Osteocyte (in vitro differentiated cells): Measurements from ENCODE around the gene FAM83C. TPM values are rescaled to one million over a fixed set of nuclear protein-coding genes. Genes with fewer than 3 reads are reported as not detected.

Source experiments
- DNase-seq: peaks from one replicate; pipeline ENCODE4 v3.0.0; 2021; ENCODE audit warnings: mixed read lengths; ENCODE audit not compliant: unreplicated experiment; ENCODE audit errors: extremely low spot score
- H3K27ac Mint-ChIP-seq: one replicate; pipeline ENCODE4 v1.8.0; 2021; ENCODE audit warnings: mild to moderate bottlenecking, mixed read lengths; ENCODE audit not compliant: unreplicated experiment
- H3K27me3 Mint-ChIP-seq: one replicate; pipeline ENCODE4 v1.8.0; 2021; ENCODE audit warnings: mixed read lengths; ENCODE audit not compliant: unreplicated experiment
- H3K36me3 Mint-ChIP-seq: one replicate; pipeline ENCODE4 v1.8.0; 2021; ENCODE audit warnings: mixed read lengths; ENCODE audit not compliant: unreplicated experiment
- H3K4me1 Mint-ChIP-seq: one replicate; pipeline ENCODE4 v1.8.0; 2021; ENCODE audit warnings: mixed read lengths; ENCODE audit not compliant: unreplicated experiment
- H3K4me3 Mint-ChIP-seq: one replicate; pipeline ENCODE4 v1.8.0; 2021; ENCODE audit warnings: mild to moderate bottlenecking, moderate library complexity, mixed read lengths; ENCODE audit not compliant: unreplicated experiment
- H3K9me3 Mint-ChIP-seq: one replicate; pipeline ENCODE4 v1.8.0; 2021; ENCODE audit warnings: mixed read lengths; ENCODE audit not compliant: unreplicated experiment
- CTCF ChIP-seq: fragments of 200-600 bp; sonication (generic); IDR thresholded peaks from 2 replicates; pipeline ENCODE4 v1.5.0; 2021; ENCODE audit warnings: antibody characterized with exemption, mild to moderate bottlenecking, moderate library complexity
- total RNA-seq: library from RNA; stranded (reverse); gene quantifications from 2 replicates; pipeline ENCODE4 v1.2.1, GENCODE V29; 2021

Gene FAM83C
- total RNA-seq, 1 donor from 2014 or later = not detected

- H3K27ac Mint-ChIP-seq = no peak overlapping the region
- H3K36me3 Mint-ChIP-seq = no peaks in the 10 kb centered on the region
- H3K4me1 Mint-ChIP-seq = no peaks in the 10 kb centered on the region
- no peaks in the 10 kb centered on the region for H3K9me3 Mint-ChIP-seq
- no peak for DNase-seq
- no peaks in the 10 kb centered on the region for H3K27me3 Mint-ChIP-seq
- TF ChIP-seq CTCF = no peak
- no peak overlapping the region for H3K4me3 Mint-ChIP-seq
Measured at GRCh38 chr20:35294293-35294685, 2.1 kb upstream of the FAM83C start.

GRCh38 chr20:35293303-35294292 lies 1.4 kb upstream of the FAM83C start:
- H3K36me3 Mint-ChIP-seq = no peaks in the 10 kb centered on the region
- H3K4me1 Mint-ChIP-seq = no peaks in the 10 kb centered on the region
- DNase-seq = no peak
- no peak for TF ChIP-seq CTCF
- H3K27ac Mint-ChIP-seq = no peak overlapping the region
- H3K9me3 Mint-ChIP-seq = no peaks in the 10 kb centered on the region
- no peaks in the 10 kb centered on the region for H3K27me3 Mint-ChIP-seq
- H3K4me3 Mint-ChIP-seq = no peak overlapping the region

GRCh38 chr20:35292504-35293285 lies 470 bp upstream of the FAM83C start:
- Mint-ChIP-seq H3K4me3 (no peak overlapping the region), H3K9me3 (no peaks in the 10 kb centered on the region), H3K27me3 (no peaks in the 10 kb centered on the region), H3K36me3 (no peaks in the 10 kb centered on the region), H3K4me1 (no peaks in the 10 kb centered on the region), H3K27ac (no peak overlapping the region)
- DNase-seq = no peak
- no peak for TF ChIP-seq CTCF

- H3K9me3 Mint-ChIP-seq = no peaks in the 10 kb centered on the region
- TF ChIP-seq CTCF = no peak
- DNase-seq = no peak
- H3K4me1 Mint-ChIP-seq = peaks cover 1% of the 10 kb centered on the region
- no peaks in the 10 kb centered on the region for H3K27me3 Mint-ChIP-seq
- H3K4me3 Mint-ChIP-seq = no peak overlapping the region
- no peaks in the 10 kb centered on the region for H3K36me3 Mint-ChIP-seq
- H3K27ac Mint-ChIP-seq = no peak overlapping the region
Measured at GRCh38 chr20:35290887-35291417, 1.3 kb downstream of the FAM83C start.
